Epidermal melanocyte (primary cell): ENCODE results near the gene DIP2C.
"Not testable (repeated sequence)": the region's sequence is repeated elsewhere in the genome, so short reads cannot be mapped to it uniquely, and the experiment has no call there.

Experiments
- DNase-seq: peaks from one replicate; pipeline ENCODE4 v3.0.0; 2011; ENCODE audit warnings: low spot score; ENCODE audit not compliant: insufficient read length

Gene DIP2C

GRCh38 chr10:380313-380940 lies 309.0 kb downstream of the DIP2C start:
- no peak for DNase-seq

GRCh38 chr10:378930-379704 lies 310.4 kb downstream of the DIP2C start:
- no peak for DNase-seq

GRCh38 chr10:378230-378929 lies 311.1 kb downstream of the DIP2C start:
- DNase-seq = no peak

GRCh38 chr10:377228-377627 lies 312.2 kb downstream of the DIP2C start:
- DNase-seq = no peak

- no peak for DNase-seq
Observed at GRCh38 chr10:375815-376505, 313.5 kb downstream of the DIP2C start.

GRCh38 chr10:374354-374753 lies 315.1 kb downstream of the DIP2C start:
- no peak for DNase-seq

- no peak for DNase-seq
Observed at GRCh38 chr10:373526-374309, 315.8 kb downstream of the DIP2C start.

- no peak for DNase-seq
Observed at GRCh38 chr10:373015-373414, 316.5 kb downstream of the DIP2C start.

GRCh38 chr10:372566-372965 lies 316.9 kb downstream of the DIP2C start:
- DNase-seq = no peak

GRCh38 chr10:371515-371914 lies 318.0 kb downstream of the DIP2C start:
- DNase-seq = no peak

GRCh38 chr10:370449-370825 lies 319.0 kb downstream of the DIP2C start:
- DNase-seq = no peak

- DNase-seq = peak; percentile 91
Observed at GRCh38 chr10:369684-370448, 319.6 kb downstream of the DIP2C start.

GRCh38 chr10:369221-369683 lies 320.2 kb downstream of the DIP2C start:
- no peak for DNase-seq

GRCh38 chr10:368579-369220 lies 320.8 kb downstream of the DIP2C start:
- no peak for DNase-seq

GRCh38 chr10:368107-368506 lies 321.4 kb downstream of the DIP2C start:
- DNase-seq = not testable (repeated sequence)

GRCh38 chr10:367636-368035 lies 321.8 kb downstream of the DIP2C start:
- DNase-seq = no peak

- no peak for DNase-seq
Observed at GRCh38 chr10:366186-366585, 323.3 kb downstream of the DIP2C start.

GRCh38 chr10:364267-364775 lies 325.1 kb downstream of the DIP2C start:
- DNase-seq = no peak

- DNase-seq = no peak
Observed at GRCh38 chr10:363152-363551, 326.3 kb downstream of the DIP2C start.
